SK-N-SH (cell line): ENCODE data around the gene PEX14. TPM values are rescaled to one million over a fixed set of nuclear protein-coding genes. Genes with fewer than 3 reads are reported as not detected.

Experiments used
- CTCF ChIA-PET: fragments of 300-600, 350-600 bp; formaldehyde crosslinking; extraction: SDS; loops from one replicate; lab custom pipeline; 2021; lab: Yijun Ruan, JAX
- POLR2A ChIA-PET: fragments of 350-600 bp; sonication (Branson Sonifier 250); formaldehyde crosslinking; extraction: SDS; loops from one replicate; lab custom pipeline; 2020; ENCODE audit warnings: antibody characterized with exemption, inconsistent platforms; lab: Yijun Ruan, JAX
- DNase-seq: peaks from one replicate; pipeline ENCODE4 v3.0.0; 2012
- H2AFZ ChIP-seq: fragments of 200-600 bp; sonication (generic); 2 replicates; pipeline ENCODE4 v1.8.1; 2016; ENCODE audit warnings: antibody characterized with exemption, mild to moderate bottlenecking, low read depth
- H3F3A ChIP-seq: fragments of 200-600 bp; sonication (generic); replicated peaks from 2 replicates; pipeline ENCODE3; 2016; ENCODE audit warnings: antibody characterized with exemption, mild to moderate bottlenecking; ENCODE audit not compliant: insufficient read depth
- H3K27ac ChIP-seq, 2 experiments: fragments of 200-500 bp in 1 of 2; fragments of 200-600 bp in 1 of 2; sonication (Bioruptor generic) in 1 of 2; sonication (generic), shearing (Covaris generic) in 1 of 2; 2 replicates each; pipeline versions ENCODE4 v1.5.1 to v1.6.1; 2014 to 2016; ENCODE audit warnings: low read depth in 2 of 2, inconsistent platforms in 1 of 2, low read length in 1 of 2, mild to moderate bottlenecking in 1 of 2, mixed read lengths in 1 of 2
- H3K27me3 ChIP-seq: fragments of 200-600 bp; sonication (generic), shearing (Covaris generic); 2 replicates; pipeline ENCODE4 v1.6.1; 2016; ENCODE audit warnings: mixed run types; ENCODE audit not compliant: insufficient read depth
- H3K36me3 ChIP-seq, 2 experiments: fragments of 200-500 bp in 1 of 2; fragments of 200-600 bp in 1 of 2; sonication (Bioruptor generic) in 1 of 2; sonication (generic) in 1 of 2; replicated peaks in 1 of 2; 2 replicates each; pipeline versions ENCODE3 to v1.5.1; 2014 to 2016; ENCODE audit warnings: low read length in 1 of 2, mild to moderate bottlenecking in 1 of 2; ENCODE audit not compliant: insufficient read depth in 2 of 2, control insufficient read depth in 1 of 2
- H3K4me1 ChIP-seq, 2 experiments: fragments of 200-500 bp in 1 of 2; fragments of 200-600 bp in 1 of 2; sonication (Bioruptor generic) in 1 of 2; sonication (generic), shearing (Covaris generic) in 1 of 2; 2 replicates each; pipeline versions ENCODE4 v1.5.1 to v1.6.1; 2014 to 2016; ENCODE audit warnings: low read depth in 1 of 2, low read length in 1 of 2, mixed run types in 1 of 2; ENCODE audit not compliant: insufficient read depth in 2 of 2, control insufficient read depth in 1 of 2
- H3K4me2 ChIP-seq: fragments of 200-600 bp; sonication (generic), shearing (Covaris generic); 2 replicates; pipeline ENCODE4 v1.6.1; 2017; ENCODE audit warnings: mixed run types
- H3K4me3 ChIP-seq, 2 experiments: fragments of 200-500 bp in 1 of 2; fragments of 200-600 bp in 1 of 2; sonication (Bioruptor generic) in 1 of 2; sonication (generic), shearing (Covaris generic) in 1 of 2; 2 replicates each; pipeline versions ENCODE4 v1.5.1 to v1.8.1; 2014 to 2016; ENCODE audit warnings: low read depth in 2 of 2, inconsistent platforms in 1 of 2, low read length in 1 of 2, mild to moderate bottlenecking in 1 of 2, mixed read lengths in 1 of 2, moderate library complexity in 1 of 2
- H3K79me2 ChIP-seq: fragments of 200-600 bp; sonication (generic); 2 replicates; pipeline ENCODE4 v1.8.1; 2017; ENCODE audit warnings: mild to moderate bottlenecking; ENCODE audit not compliant: insufficient read depth
- H3K9ac ChIP-seq: fragments of 200-600 bp; sonication (generic); 2 replicates; pipeline ENCODE4 v1.6.1; 2017; ENCODE audit warnings: mixed run types
- H3K9me2 ChIP-seq: fragments of 200-600 bp; sonication (generic); 2 replicates; pipeline ENCODE4 v1.6.1; 2017; ENCODE audit warnings: mixed run types
- H3K9me3 ChIP-seq: fragments of 200-600 bp; sonication (generic); 2 replicates; pipeline ENCODE4 v1.6.1; 2017; ENCODE audit warnings: mixed run types, mild to moderate bottlenecking, moderate library complexity
- H4K20me1 ChIP-seq: fragments of 200-600 bp; sonication (generic); 2 replicates; pipeline ENCODE4 v1.6.1; 2017; ENCODE audit warnings: mild to moderate bottlenecking, mixed run types; ENCODE audit not compliant: insufficient read depth
- CHD2 ChIP-seq: fragments of 150-350 bp; IDR thresholded peaks from 2 replicates; pipeline ENCODE4 v1.6.1; 2018; ENCODE audit warnings: low read length; ENCODE audit not compliant: partially characterized antibody
- EZH2phosphoT487 ChIP-seq: fragments of 200-600 bp; sonication (generic); IDR thresholded peaks from 2 replicates; pipeline ENCODE4 v1.6.1; 2017; ENCODE audit warnings: low read depth, mixed run types, mild to moderate bottlenecking, antibody characterized with exemption, moderate library complexity, borderline replicate concordance
- FOSL2 ChIP-seq: IDR thresholded peaks from 2 replicates; pipeline ENCODE4 v1.4.0; 2012; ENCODE audit warnings: low read depth, mild to moderate bottlenecking, moderate library complexity, borderline replicate concordance
- FOXJ3 ChIP-seq: sonication (generic); formaldehyde crosslinking; IDR thresholded peaks from 2 replicates; pipeline ENCODE4 v1.5.1; 2020; ENCODE audit warnings: mild to moderate bottlenecking, missing genetic modification reagents
- GABPA ChIP-seq: IDR thresholded peaks from 2 replicates; pipeline ENCODE4 v1.4.0; 2012; ENCODE audit warnings: low read depth, mild to moderate bottlenecking
- MEF2A ChIP-seq: IDR thresholded peaks from 2 replicates; pipeline ENCODE4 v1.4.0; 2012; ENCODE audit warnings: low read depth, borderline replicate concordance
- MXI1 ChIP-seq: IDR thresholded peaks from 2 replicates; pipeline ENCODE4 v1.6.1; 2012; ENCODE audit warnings: mild to moderate bottlenecking, low read depth, low read length, improper control_type of control experiment
- NFIC ChIP-seq: IDR thresholded peaks from 2 replicates; pipeline ENCODE4 v1.4.0; 2012; ENCODE audit warnings: borderline replicate concordance
- POLR2AphosphoS5 ChIP-seq: IDR thresholded peaks from 2 replicates; pipeline ENCODE4 v1.6.1; 2012; ENCODE audit warnings: low read depth, low read length
- RFX5 ChIP-seq: IDR thresholded peaks from 2 replicates; pipeline ENCODE4 v1.6.1; 2012; ENCODE audit warnings: mild to moderate bottlenecking, improper control_type of control experiment, low read length
- SIN3A ChIP-seq: IDR thresholded peaks from 2 replicates; pipeline ENCODE4 v1.6.1; 2012; ENCODE audit warnings: low read depth, mild to moderate bottlenecking, low read length, moderate library complexity, borderline replicate concordance
- SMC3 ChIP-seq: IDR thresholded peaks from 2 replicates; pipeline ENCODE4 v1.6.1; 2012; ENCODE audit warnings: low read depth, low read length, improper control_type of control experiment
- TAF1 ChIP-seq: IDR thresholded peaks from 2 replicates; pipeline ENCODE4 v1.6.1; 2012; ENCODE audit warnings: low read depth, mild to moderate bottlenecking, low read length, moderate library complexity, borderline replicate concordance
- TCF12 ChIP-seq: IDR thresholded peaks from 2 replicates; pipeline ENCODE4 v1.4.0; 2012
- TEAD4 ChIP-seq: IDR thresholded peaks from 2 replicates; pipeline ENCODE4 v1.4.0; 2012; ENCODE audit warnings: mild to moderate bottlenecking, borderline replicate concordance; ENCODE audit not compliant: insufficient read depth
- YY1 ChIP-seq: IDR thresholded peaks from 2 replicates; pipeline ENCODE4 v1.4.0; 2012; ENCODE audit warnings: low read depth, mild to moderate bottlenecking
- WGBS: methylation state at CpG from one replicate; pipeline ENCODE4 v1.1.6; 2017; ENCODE audit warnings: low lambda C conversion rate; 5-methylcytosine and 5-hydroxymethylcytosine counted together
- polyA plus RNA-seq, 3 experiments: library from polyadenylated mRNA; depleted of rRNA; stranded (reverse); fragments of >200 nt; gene quantifications; 2 replicates each; pipeline ENCODE4 v1.2.3, GENCODE V29; 2012
- TF ChIP-seq, protein P1 (sequence below): IDR thresholded peaks from 2 replicates; pipeline ENCODE4 v1.6.1; 2012; ENCODE audit warnings: mild to moderate bottlenecking, low read depth, low read length, moderate library complexity
- TF ChIP-seq, protein P2 (sequence below): IDR thresholded peaks from 2 replicates; pipeline ENCODE4 v1.4.0; 2012; ENCODE audit warnings: low read depth, borderline replicate concordance

The PEX14 gene
- polyA plus RNA-seq, 1 of the 3 experiments (the other 2 are of a cell fraction), result 36.2 TPM

DNA sequence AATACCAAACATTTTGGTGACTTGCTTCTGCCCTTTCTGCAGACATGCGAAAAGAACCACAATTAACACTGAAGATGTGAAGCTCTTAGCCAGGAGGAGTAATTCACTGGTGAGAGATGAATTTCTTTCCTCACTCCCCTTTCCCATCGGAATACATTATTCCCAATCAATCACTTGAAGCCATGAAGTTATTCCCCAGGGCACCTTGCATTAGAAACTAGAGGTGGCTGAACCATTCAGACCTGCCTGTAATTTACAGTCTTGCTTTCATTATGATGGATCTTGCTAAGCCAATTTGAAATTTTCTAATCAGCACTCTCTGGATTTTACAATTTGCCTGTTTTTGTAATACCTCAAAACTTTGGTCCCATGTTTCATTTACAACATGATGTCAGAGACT, 34.4 kb upstream of the PEX14 start:
- Histone ChIP-seq H3K79me2 (no peaks in the 10 kb centered on the region), H3K27ac (no peak overlapping the region), H3K9me3 (no peaks in the 10 kb centered on the region), H3K4me3 (no peak overlapping the region), H3K4me2 (no peak overlapping the region), H4K20me1 (no peaks in the 10 kb centered on the region), H3F3A (peaks cover 4% of the 10 kb centered on the region), H3K36me3 (peaks cover 0 to 5% of the 10 kb centered on the region in 2 experiments), H3K27me3 (no peaks in the 10 kb centered on the region), H2AFZ (no peak overlapping the region), H3K4me1 (peaks cover 0 to 5% of the 10 kb centered on the region in 2 experiments; a peak in 1 of 4 replicates), H3K9me2 (no peaks in the 10 kb centered on the region), H3K9ac (no peak overlapping the region)
- DNase-seq, result no peak
- TF ChIP-seq TAF1, result no peak
- TF ChIP-seq SMC3, result no peak
- TF ChIP-seq YY1, result no peak
- no peak for TF ChIP-seq POLR2AphosphoS5
- no peak for TF ChIP-seq TCF12
- no peak for TF ChIP-seq RFX5
- TF ChIP-seq NFIC, result no peak
- CTCF ChIA-PET, result no interaction called here
- 97% methylated on average over 2 of the region's 2 CpGs for WGBS
- POLR2A ChIA-PET, result no interaction called here

DNA sequence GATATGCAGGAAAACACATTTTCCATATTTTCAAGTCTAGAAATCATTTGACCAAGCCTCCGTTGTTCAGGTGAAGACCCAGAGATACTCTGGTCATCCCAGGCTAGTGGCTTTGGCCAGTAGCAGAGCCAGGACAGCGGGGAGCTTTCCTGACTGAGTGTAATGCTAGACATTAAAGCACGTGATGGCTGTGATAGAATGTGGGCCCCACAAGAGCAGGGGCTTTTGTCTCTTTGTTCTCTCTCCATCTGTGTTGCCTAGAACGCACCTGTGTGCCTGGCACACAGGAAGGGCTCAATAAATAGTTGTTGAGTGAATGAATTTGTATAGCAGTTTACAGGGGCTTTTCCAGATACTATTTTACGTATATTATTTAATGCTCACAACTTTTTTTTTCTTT, 34.0 kb upstream of the PEX14 start:
- CTCF ChIA-PET, result interaction anchor here (1.5 kb wide), 1 partner anchor 9 kb away, joined by 4 read pairs; no protein-coding TSS in a partner anchor
- no peak for DNase-seq
- Histone ChIP-seq H3K79me2 (no peaks in the 10 kb centered on the region), H3K9me2 (no peaks in the 10 kb centered on the region), H3K4me3 (no peak overlapping the region), H3K27me3 (no peaks in the 10 kb centered on the region), H3K9me3 (no peaks in the 10 kb centered on the region), H3K4me2 (no peak overlapping the region), H3F3A (peaks cover 4% of the 10 kb centered on the region), H3K27ac (no peak overlapping the region), H3K9ac (no peak overlapping the region), H2AFZ (no peak overlapping the region), H4K20me1 (no peaks in the 10 kb centered on the region), H3K36me3 (peaks cover 0 to 5% of the 10 kb centered on the region in 2 experiments), H3K4me1 (peaks cover 0 to 5% of the 10 kb centered on the region in 2 experiments; a peak in 1 of 4 replicates)
- WGBS, result 97% methylated on average over 5 of the region's 5 CpGs
- TF ChIP-seq TEAD4 (no peak), MXI1 (no peak), TAF1 (no peak), MEF2A (no peak), EZH2phosphoT487 (no peak)
- TF ChIP-seq, all 33 proteins: peak for 0
- POLR2A ChIA-PET, result no interaction called here

DNA sequence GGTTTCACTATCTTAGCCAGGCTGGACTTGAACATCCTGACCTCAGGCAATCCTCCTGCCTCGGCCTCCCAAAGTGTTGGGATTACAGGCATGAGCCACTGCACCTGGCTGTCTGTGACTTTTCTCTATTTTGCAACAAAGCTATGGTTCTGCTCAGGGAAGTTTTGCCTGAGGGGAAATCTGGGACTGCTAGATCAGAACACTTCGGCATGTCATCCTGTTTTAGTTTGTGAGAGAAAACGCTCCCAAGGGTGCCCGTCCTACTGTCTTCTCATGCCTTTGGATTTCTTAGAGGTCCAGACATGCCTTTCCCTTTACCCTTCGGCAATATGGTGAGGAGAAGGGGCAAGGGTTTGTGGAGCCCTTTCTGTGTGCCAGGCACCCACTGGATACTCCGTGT, 30.5 kb upstream of the PEX14 start:
- H3K27ac ChIP-seq, result no peak overlapping the region
- H3K36me3 ChIP-seq, result peaks cover 0 to 10% of the 10 kb centered on the region in 2 experiments
- 98% methylated on average over 6 of the region's 6 CpGs for WGBS
- H3F3A ChIP-seq, result no peaks in the 10 kb centered on the region
- H3K27me3 ChIP-seq, result no peaks in the 10 kb centered on the region
- H3K9me2 ChIP-seq, result no peaks in the 10 kb centered on the region
- H3K4me1 ChIP-seq, result no peaks in the 10 kb centered on the region
- no peak overlapping the region for H2AFZ ChIP-seq
- CTCF ChIA-PET, result interaction anchor here (1.8 to 2.0 kb wide), 2 partner anchors 14 to 50 kb away, joined by 4 to 8 read pairs; partner anchors contain the start of gene CENPS
- DNase-seq, result no peak
- H4K20me1 ChIP-seq, result no peaks in the 10 kb centered on the region
- H3K4me3 ChIP-seq, result no peak overlapping the region
- no peak overlapping the region for H3K9ac ChIP-seq
- H3K79me2 ChIP-seq, result no peaks in the 10 kb centered on the region
- POLR2A ChIA-PET, result no interaction called here
- no peaks in the 10 kb centered on the region for H3K9me3 ChIP-seq
- H3K4me2 ChIP-seq, result no peak overlapping the region
- TF ChIP-seq GABPA (no peak), FOXJ3 (CRISPR knock-in tag) (no peak), SIN3A (no peak), FOSL2 (no peak), CHD2 (no peak)
- TF ChIP-seq, protein P1, sequence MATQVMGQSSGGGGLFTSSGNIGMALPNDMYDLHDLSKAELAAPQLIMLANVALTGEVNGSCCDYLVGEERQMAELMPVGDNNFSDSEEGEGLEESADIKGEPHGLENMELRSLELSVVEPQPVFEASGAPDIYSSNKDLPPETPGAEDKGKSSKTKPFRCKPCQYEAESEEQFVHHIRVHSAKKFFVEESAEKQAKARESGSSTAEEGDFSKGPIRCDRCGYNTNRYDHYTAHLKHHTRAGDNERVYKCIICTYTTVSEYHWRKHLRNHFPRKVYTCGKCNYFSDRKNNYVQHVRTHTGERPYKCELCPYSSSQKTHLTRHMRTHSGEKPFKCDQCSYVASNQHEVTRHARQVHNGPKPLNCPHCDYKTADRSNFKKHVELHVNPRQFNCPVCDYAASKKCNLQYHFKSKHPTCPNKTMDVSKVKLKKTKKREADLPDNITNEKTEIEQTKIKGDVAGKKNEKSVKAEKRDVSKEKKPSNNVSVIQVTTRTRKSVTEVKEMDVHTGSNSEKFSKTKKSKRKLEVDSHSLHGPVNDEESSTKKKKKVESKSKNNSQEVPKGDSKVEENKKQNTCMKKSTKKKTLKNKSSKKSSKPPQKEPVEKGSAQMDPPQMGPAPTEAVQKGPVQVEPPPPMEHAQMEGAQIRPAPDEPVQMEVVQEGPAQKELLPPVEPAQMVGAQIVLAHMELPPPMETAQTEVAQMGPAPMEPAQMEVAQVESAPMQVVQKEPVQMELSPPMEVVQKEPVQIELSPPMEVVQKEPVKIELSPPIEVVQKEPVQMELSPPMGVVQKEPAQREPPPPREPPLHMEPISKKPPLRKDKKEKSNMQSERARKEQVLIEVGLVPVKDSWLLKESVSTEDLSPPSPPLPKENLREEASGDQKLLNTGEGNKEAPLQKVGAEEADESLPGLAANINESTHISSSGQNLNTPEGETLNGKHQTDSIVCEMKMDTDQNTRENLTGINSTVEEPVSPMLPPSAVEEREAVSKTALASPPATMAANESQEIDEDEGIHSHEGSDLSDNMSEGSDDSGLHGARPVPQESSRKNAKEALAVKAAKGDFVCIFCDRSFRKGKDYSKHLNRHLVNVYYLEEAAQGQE, result no peak
- TF ChIP-seq, protein P2, sequence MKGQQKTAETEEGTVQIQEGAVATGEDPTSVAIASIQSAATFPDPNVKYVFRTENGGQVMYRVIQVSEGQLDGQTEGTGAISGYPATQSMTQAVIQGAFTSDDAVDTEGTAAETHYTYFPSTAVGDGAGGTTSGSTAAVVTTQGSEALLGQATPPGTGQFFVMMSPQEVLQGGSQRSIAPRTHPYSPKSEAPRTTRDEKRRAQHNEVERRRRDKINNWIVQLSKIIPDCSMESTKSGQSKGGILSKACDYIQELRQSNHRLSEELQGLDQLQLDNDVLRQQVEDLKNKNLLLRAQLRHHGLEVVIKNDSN, result no peak
